ENCODE results near the gene BCKDHA.

BCKDHA gene

GRCh38 chr19:41426116-41426841 is 28.7 kb downstream of the BCKDHA start:
- ChIA-PET CTCF (no interaction called here), POLR2A (ENCODE audit: low non-redundant PET) (interaction anchor here (0.8 to 1.7 kb wide), 2 partner anchors 9 to 13 kb away, joined by 5 to 10 read pairs; partner anchors contain the start of gene DMAC2)
- peak overlapping the region; percentile 96 for H3K27ac ChIP-seq
- DNase-seq (ENCODE audit: low spot score) = no peak
- no peak for TF ChIP-seq CTCF (conservative IDR thresholded peaks at IDR 0.05; ENCODE audit: low read depth)

- ChIA-PET POLR2A (ENCODE audit: low non-redundant PET) (interaction anchor here (0.8 to 1.7 kb wide), 2 partner anchors 8 to 12 kb away, joined by 5 to 10 read pairs; partner anchors contain the start of gene DMAC2), CTCF (interaction anchor here (0.9 kb wide), 1 partner anchor 136 kb away, joined by 3 read pairs; no protein-coding TSS in a partner anchor)
- H3K27ac ChIP-seq = peak within 1 kb of the TSS; percentile 96
- peak; percentile 88 for DNase-seq (ENCODE audit: low spot score)
- no peak for TF ChIP-seq CTCF (conservative IDR thresholded peaks at IDR 0.05; ENCODE audit: low read depth)
Observed at GRCh38 chr19:41426952-41427646, 29.5 kb downstream of the BCKDHA start, which contains the start of gene B3GNT8. TSS of gene B3GNT8 (minus strand) at chr19:41427374. CDS start at chr19:41426778, 596 bp downstream.

- TF ChIP-seq CTCF (conservative IDR thresholded peaks at IDR 0.05; ENCODE audit: low read depth) = peak; percentile 14; the same call in 1 of the 2 replicates
- CTCF ChIA-PET = interaction anchor here (0.6 to 0.9 kb wide), 2 partner anchors 63 to 135 kb away, joined by 3 read pairs; partner anchors contain the start of gene B9D2
- POLR2A ChIA-PET (ENCODE audit: low non-redundant PET) = interaction anchor here (1.7 kb wide), 1 partner anchor 12 kb away, joined by 5 read pairs; the partner anchor contains the start of gene DMAC2
- H3K27ac ChIP-seq = peak overlapping the region; percentile 96
- DNase-seq (ENCODE audit: low spot score) = peak; percentile 27
Observed at GRCh38 chr19:41427647-41428480, 30.2 kb downstream of the BCKDHA start.

GRCh38 chr19:41428481-41428859 is 30.9 kb downstream of the BCKDHA start:
- CTCF ChIA-PET = interaction anchor here (0.6 kb wide), 1 partner anchor 64 kb away, joined by 3 read pairs; the partner anchor contains the start of gene B9D2
- peak overlapping the region; percentile 96 for H3K27ac ChIP-seq
- no peak for DNase-seq (ENCODE audit: low spot score)
- TF ChIP-seq CTCF (conservative IDR thresholded peaks at IDR 0.05; ENCODE audit: low read depth) = no peak
- POLR2A ChIA-PET (ENCODE audit: low non-redundant PET) = no interaction called here

- ChIA-PET POLR2A (ENCODE audit: low non-redundant PET) (no interaction called here), CTCF (interaction anchor here (1.2 kb wide), 1 partner anchor 128 kb away, joined by 3 read pairs; no protein-coding TSS in a partner anchor)
- no peak for TF ChIP-seq CTCF (conservative IDR thresholded peaks at IDR 0.05; ENCODE audit: low read depth)
- no peak for DNase-seq (ENCODE audit: low spot score)
- H3K27ac ChIP-seq = peak overlapping the region; percentile 56
Observed at GRCh38 chr19:41430922-41431321, 33.3 kb downstream of the BCKDHA start.
